Activated CD4-positive, alpha-beta T cell treated with anti-CD3 and anti-CD28 coated beads for 1 hour (primary cell): ENCODE data around the gene DTNB.

Experiments
- DNase-seq: peaks from one replicate; pipeline ENCODE4 v3.0.0-alpha.2; 2020

DTNB gene

GRCh38 chr2:25493207-25493606, 180.2 kb downstream of the DTNB start:
- no peak for DNase-seq

- no peak for DNase-seq
These were observed 180.7 kb downstream of the DTNB start for GRCh38 chr2:25492726-25493125.

GRCh38 chr2:25491966-25492532, 181.3 kb downstream of the DTNB start:
- DNase-seq = no peak

GRCh38 chr2:25491003-25491696, 182.2 kb downstream of the DTNB start:
- DNase-seq = no peak

GRCh38 chr2:25490217-25490616, 183.2 kb downstream of the DTNB start:
- no peak for DNase-seq

GRCh38 chr2:25489631-25490030, 183.7 kb downstream of the DTNB start:
- no peak for DNase-seq

GRCh38 chr2:25483607-25484266, 189.6 kb downstream of the DTNB start:
- no peak for DNase-seq

- DNase-seq = no peak
These were observed 191.0 kb downstream of the DTNB start for GRCh38 chr2:25482341-25482740.

GRCh38 chr2:25481381-25482300, 191.7 kb downstream of the DTNB start:
- no peak for DNase-seq

- DNase-seq = no peak
These were observed 192.8 kb downstream of the DTNB start for GRCh38 chr2:25480561-25480960.

- DNase-seq = no peak
These were observed 193.6 kb downstream of the DTNB start for GRCh38 chr2:25479761-25480160.

GRCh38 chr2:25478736-25479135, 194.6 kb downstream of the DTNB start:
- DNase-seq = no peak

GRCh38 chr2:25473758-25474340, 199.5 kb downstream of the DTNB start:
- DNase-seq = no peak

GRCh38 chr2:25473131-25473530, 200.2 kb downstream of the DTNB start:
- DNase-seq = no peak

GRCh38 chr2:25470806-25471205, 202.6 kb downstream of the DTNB start:
- no peak for DNase-seq

GRCh38 chr2:25467743-25468142, 205.6 kb downstream of the DTNB start:
- no peak for DNase-seq

GRCh38 chr2:25462021-25462420, 211.4 kb downstream of the DTNB start:
- no peak for DNase-seq

GRCh38 chr2:25460261-25460905, 213.0 kb downstream of the DTNB start:
- no peak for DNase-seq

GRCh38 chr2:25454824-25455611, 218.4 kb downstream of the DTNB start:
- no peak for DNase-seq

GRCh38 chr2:25453199-25453905, 220.0 kb downstream of the DTNB start:
- no peak for DNase-seq

GRCh38 chr2:25448808-25449207, 224.6 kb downstream of the DTNB start:
- no peak for DNase-seq
